Nucleus accumbens (tissue), 56 donors: ENCODE measurements around the gene GBP5.
"Not testable (repeated sequence)": the region's sequence is repeated elsewhere in the genome, so short reads cannot be mapped to it uniquely, and the experiment has no call there.

Experiments used
- DNase-seq, 56 donors: peaks; one replicate each; lab custom pipeline; 2025; lab: John Stamatoyannopoulos, UW

Gene GBP5

DNA sequence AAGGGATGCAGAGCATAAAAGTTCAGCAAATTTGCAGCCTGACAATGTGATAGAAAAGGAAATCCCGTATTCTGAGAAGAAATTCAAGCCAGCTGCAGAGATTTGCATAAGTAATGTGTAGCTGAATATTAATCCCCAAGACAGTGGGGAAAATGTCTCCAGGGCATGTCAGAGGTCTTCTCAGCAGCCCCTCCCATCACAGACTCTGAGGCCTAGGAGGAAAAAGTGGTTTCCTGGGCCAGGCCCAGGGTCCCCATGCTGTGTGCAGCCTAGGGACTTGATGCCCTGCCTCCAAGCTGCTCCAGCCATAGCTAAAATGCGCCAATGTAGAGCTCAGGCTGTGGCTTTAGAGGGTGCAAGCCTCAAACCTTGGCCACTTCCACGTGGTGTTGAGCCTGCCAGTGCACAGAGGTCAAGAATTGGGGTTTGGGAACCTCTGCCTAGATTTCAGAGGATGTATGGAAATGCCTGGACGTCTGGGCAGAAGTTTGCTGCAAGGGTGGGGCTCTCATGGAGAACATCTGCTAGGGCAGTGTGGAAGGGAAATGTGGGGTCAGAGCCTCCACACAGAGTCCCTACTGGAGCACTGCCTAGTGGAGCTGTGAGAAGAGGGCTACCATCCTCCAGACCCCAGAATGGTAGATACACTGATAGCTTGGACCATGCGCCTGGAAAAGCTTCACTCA is 11.6 kb upstream of the GBP5 start:
- not testable (repeated sequence) for DNase-seq

DNA sequence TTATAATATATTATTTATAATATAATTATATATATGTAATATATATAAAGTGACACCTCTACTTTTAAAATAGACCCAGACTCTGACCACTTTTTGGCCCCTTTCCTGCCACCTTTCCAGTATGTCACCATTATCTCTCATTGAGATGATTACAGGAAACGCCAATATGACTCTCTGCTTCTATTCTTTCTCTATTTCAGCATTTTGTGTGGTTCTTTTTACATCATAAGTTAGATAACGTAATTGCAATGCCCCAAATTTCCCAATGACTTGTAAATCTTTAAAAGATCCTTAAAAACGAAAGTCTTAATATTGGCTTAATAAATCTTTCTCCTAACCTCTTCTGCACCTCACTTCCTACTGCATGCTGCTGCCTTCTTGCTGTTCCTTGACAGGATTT is 8.1 kb upstream of the GBP5 start:
- DNase-seq = no peak

DNA sequence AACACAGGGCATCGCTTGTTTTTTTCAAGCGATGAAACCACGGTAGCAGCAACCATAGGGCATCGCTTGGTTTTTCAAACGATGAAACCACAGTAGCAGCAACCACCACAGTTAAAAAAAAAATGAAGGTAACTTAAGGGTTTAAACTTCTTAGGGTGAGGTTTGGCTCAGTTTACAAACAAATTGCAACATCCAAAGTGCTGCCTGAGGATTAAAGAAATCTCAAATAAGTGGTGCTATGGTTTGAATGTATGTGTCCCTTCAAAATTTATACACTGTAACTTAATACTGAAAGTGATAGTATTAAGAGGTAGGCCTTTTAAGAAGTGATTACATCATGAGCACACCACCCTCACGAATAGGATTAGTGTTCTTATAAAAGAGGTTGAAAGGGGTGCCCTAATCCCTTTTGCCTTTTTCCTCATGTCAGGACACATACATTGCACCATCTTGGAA is 6.4 kb upstream of the GBP5 start:
- DNase-seq = no peak

DNA sequence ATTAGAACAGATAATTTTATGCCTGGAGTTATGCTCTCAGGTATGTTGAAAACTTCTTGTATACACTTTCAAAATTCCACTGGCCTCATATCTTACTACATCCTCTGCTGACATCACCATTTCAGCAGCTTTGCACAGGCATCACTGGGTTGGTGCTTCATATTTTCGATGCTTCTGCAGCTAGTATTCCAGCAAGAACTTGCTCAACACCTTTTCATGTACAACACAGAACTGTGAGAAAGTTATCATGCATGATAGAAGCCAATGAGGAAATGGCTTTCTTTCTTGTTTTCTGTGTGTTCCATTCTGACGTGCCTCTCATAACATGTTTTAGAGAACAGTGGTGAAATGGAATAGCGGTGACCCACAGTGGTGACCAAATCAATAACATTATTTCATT is 5.1 kb upstream of the GBP5 start:
- DNase-seq = no peak

DNA sequence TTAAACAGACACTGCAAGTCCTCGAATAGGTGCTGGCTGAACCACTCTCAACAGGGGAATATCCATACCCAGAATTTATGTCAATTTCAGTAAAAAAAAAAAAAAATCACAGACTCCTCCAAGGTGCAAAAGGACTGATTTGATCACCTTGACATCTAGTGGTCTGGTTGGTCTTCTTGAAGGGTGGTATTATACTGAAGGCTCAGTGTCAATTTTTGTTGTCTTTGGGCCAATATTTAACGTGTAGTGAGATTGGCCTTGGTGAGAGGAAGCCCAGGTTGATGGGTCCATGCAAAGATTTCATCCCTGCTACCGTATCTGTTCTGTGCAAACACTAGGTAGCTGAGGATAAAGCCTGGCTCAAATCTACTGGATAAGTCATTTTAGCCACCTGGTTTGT is 4.0 kb upstream of the GBP5 start:
- DNase-seq = no peak

DNA sequence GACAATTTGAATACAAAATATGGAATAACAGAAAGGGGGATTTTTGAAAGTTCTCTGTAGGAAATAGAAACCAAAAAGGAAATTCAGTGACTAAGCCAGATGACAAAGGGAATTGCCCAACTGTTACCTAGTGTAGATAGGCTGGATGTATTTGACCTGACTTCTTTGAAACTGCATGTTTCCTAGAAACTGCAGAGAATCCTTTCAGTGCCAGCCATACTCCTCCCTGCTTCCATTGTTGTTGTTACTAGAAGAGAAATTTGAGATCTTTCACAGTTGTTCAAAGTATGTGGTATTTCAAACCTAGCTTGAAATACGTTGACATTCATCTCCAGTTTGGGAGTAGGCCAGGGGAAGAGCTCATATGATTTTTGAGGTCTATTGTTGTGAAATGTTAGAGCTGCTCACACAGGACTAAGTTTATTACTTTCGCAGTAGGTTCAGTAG is 1.8 kb upstream of the GBP5 start:
- DNase-seq = no peak

DNA sequence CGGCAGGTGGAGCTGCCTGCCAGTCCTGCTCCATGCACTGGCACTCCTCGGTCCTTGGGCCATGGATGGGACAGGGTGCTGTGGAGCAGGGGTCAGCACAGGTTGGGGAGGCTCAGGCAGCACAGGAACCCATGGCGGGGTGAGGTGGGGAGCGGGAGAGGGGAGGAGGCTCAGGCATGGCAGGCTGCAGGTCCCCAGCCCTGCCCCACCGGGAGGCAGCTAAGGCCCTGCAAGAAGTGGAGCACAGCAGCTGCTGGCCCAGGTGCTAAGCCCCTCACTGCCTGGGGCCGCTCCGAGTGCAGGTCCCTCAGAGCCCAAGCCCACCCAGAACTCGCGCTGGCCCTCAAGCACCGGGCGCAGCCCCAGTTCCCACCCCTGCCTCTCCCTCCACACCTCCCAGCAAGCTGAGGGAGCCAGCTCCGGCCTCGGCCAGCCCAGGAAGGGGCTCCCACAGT is 691 bp upstream of the GBP5 start:
- DNase-seq = no peak

DNA sequence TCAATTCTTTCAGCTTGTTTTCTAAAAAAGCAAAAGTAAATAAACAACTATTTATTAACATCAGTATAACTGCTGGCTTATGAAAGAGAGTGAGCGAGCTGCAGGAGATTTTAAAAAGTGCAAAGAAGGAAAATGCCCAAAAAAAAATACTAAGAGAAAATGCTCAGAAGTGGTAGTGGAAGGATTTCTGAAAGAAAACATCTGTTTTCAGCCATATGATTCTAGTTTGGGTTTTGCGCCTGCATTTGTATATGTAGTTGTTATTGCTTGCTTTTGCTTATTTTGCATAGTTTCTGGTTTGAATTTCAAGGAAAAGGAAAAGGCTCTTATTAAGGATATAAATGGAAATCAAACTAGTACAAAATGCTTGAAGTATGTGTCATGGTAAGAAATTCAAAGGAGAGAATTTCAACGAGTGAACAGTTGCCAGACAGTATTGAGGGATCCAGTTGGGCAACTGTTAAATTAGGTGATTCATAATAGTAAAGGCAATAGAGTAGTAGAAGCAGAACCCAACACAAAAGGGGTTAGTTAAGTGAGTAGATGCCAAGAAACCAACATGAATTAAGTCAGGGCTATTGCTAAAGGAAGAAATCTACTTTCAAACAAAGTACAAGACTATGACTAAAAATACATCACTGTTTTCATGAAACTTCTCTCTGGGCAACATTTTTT is 1.2 kb downstream of the GBP5 start:
- no peak for DNase-seq

DNA sequence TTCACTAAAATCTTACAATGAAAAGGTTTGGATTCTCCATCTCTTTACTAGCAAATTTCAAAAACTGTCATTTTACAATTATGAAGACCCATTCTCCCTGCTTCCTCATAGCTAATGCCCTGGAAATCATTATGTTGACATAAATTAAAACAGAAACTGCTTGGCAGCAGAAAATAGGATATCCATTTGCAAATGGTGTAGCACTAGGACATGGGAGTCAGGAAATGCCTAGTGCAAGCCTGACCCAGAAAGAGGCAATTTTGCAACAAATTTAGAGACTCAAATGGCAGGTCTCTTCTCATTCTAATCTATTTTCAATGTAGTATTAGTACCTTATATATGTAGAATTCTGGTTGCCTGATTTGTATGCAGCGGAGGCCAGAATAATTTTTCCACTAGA is 2.2 kb downstream of the GBP5 start:
- no peak for DNase-seq

DNA sequence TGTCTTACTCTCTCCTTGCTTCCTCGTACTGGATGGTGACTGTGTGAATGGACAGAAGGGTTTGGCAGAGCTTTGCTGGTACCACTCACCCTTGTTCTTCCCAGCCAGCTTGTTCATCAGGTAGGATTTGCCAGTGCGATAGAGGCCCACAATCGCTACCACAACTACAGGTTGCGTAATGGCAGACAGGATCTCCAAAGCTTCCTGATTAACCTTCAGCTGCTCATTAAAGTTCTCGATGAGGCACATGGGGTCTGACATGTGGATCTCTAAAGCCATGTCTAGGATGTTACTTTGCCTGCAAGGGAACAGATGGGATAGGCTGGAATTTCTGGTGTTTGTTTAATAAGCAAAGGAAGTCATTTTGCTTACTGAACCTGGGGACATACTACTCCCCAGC is 3.4 kb downstream of the GBP5 start:
- DNase-seq = no peak

DNA sequence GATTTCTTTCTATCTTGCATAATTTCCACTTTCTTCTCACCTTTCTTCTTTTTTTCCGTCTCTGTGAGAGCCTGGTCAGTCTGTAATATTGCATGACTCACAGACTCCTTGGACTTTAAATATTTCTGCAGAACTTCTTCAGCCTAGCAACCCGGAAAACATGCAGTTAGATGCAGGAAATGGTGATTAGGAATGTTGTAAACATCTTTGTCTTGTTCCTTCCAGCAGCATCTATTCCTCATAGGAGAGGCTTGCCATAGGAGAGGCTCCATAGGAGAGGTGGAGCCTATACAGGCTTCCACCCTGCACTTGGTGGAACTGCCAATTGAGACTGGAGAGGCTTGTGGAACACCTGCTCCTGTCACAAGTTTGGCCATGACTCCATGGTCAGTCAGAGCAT is 10.0 kb downstream of the GBP5 start:
- DNase-seq = no peak

DNA sequence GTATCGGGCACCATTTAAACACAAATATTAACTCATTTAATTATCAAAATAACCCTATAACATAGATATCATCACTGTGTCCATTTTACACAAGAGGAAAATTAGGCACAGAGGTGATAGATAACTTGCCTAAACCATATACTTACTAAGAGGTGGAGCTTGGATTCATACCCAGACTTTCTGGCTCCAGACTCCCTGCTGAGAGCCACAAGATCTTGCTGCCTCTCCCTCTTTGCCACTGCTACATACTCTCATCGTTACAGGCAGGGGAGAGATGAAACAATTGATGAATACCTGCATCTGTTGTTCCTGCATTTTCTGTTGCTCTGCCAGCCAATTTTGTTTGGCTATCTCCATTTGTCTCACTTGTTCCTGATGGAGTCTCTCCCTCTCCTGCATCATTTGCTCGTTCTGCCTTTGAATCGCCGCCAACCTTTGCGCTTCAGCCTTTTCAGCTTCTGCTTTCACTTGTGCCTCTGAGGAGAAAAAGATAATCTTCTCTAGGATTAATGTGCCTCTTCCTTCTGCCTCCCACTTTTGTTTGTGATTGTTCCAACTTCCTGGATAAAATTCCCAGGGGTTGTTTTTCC is 10.6 kb downstream of the GBP5 start:
- peak in 1 of 56 donors; percentile 2 for DNase-seq

DNA sequence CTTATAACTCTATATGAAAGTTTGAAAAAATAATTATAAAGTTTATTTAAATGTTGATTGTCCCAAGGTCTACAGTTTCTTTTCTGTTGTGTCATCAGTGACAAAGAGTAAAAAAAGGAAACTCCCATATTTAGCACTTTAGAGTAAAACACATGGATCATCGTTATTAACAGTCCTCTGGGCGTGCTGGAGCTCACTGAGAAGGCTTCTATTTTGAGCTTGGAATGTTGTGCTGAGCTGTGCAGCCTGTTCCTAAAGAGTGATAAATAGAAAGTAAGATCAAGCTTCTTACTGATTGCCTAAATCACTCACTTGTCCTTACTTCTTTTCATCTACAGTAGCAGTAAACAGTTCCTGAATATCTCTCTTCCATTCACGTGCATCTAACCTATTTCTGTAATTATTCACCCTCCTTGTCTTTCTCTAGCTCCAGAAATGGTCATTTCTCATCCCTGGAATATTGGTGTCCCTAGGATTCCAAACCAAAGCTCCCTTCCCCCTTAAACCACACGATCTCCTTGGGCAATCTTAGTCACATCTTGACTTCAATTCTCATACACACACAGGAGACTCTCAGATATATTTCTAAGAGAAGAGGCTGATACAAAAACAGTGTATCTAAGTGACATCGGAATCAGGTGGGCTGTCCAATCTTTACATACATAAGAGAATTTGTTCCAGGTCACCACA is 11.9 kb downstream of the GBP5 start:
- no peak for DNase-seq

DNA sequence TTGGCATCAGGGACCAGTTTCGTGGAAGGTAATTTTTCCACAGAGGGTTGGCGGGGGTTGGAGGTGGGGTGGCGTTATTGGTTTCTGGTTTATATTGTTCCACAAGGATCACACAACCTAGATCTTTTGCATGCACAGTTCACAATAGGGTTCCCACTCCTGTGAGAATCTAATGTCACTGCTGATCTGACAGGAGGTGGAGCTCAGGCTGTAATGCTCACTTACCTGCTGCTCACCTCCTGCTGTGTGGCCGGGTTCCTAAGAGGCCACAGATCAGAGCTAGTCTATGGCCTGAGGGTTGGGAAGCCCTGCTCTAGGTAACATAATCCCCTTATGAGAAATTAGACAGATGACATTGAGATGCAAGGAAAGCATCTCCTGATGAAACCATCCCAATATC is 12.6 kb downstream of the GBP5 start:
- no peak for DNase-seq

DNA sequence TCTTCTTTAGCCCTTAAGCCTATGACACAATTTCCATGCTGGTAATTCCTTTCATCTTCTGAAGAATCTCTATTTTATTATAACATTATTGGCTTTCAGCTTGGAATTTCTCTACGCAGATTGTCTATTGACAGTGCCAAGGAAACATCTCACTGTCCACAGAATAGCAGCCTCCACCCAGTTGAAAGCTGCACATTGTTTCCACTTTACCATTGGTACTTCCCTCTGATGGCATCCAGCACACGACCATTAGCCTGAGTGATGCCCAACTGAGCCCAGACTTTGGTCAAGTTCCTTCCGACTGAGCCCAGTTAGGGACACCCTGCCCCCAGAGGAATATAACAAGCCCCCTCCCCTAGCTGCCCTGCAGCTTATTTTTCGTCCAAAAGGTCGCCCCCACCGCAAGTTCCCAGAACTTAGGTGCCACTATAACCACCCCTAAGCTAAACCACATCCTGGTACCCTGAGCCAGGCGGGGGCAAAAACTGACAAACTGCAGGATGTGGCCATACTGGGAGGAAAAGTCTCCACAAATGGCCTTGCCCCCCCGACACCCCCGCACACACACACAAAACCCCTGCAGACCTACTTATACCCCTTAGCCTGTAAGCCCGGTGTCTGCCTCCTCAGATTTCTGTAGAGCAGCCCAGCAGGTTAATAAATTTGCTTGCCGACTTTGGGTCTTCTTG is 13.2 kb downstream of the GBP5 start:
- no peak for DNase-seq

DNA sequence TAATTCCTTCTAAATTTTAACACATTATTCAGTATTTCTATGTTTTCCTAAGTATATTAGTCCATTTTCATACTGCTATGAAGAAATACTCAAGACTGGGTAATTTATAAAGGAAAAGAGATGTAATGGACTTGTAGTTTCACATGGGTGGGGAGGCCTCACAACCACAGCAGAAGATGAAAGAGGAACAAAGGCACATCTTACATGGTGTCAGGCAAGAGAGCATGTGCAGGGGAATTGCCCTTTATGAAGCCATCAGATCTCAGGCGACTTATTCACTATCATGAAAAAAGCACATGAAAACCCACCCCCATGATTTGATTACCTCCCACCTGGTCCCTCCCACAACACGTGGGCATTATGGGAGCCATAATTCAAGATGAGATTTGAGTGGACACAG is 15.6 kb downstream of the GBP5 start:
- no peak for DNase-seq

DNA sequence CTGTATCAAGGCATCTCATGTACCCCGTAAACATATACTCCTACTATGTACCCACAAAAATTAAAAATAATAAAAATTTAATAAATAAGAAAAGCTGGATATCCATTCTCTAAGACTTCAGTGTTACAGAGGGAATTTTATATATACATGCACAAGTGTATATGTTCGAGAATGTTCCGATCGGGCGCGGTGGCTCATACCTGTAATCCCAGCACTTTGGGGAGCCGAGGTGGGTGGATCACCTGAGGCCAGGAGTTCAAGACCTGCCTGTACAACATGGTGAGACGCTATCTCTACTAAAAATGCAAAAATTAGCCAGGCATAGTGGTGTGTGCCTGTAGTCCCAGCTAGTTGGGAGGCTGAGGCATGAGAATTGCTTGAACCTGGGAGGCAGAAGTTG is 17.1 kb downstream of the GBP5 start:
- DNase-seq = not testable (repeated sequence)

DNA sequence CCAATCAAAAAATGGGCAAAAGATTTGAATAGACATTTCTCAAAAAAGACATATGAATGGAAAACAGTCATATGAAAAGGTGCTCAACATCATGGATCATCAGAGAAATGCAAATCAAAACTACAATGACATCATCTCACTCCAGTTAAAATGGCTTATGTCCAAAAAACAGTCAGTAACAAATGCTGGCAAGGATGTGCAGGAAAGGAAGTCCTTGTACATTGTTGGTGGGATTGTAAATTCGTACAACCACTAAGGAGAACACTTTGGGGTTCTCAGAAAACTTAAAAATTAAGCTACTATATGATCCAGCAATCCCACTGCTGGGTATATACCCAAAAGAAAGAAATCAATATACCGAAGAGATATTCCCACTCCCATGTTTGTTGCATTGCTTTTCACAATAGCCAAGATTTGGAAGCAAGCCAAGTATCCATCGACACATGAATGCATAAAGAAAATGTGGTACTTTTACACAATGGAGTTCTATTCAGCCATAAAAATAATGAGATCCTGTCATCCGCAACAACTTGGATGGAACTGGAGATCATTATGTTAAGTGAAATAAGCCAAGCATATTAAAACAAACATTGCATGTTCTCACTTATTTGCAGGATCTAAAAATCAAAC is 17.9 kb downstream of the GBP5 start:
- no peak for DNase-seq

DNA sequence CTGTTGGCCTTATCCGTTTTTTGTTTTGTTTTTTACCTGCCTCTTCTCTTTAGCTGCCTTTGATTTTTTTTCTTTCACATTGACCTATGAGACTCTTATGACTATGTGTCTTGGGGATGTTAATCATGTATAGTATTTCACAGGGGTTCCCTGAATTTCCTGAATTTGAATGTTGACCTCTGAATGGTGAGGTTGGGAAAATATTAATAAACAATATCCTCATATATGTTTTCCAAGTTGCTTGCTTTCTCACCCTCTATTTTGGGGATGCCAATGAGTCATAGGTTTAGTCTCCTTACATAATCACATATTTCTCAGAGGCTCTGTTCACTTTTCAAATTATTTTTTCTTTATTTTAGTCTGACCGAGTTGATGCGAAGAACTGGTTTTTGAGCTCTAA is 29.6 kb downstream of the GBP5 start:
- no peak for DNase-seq
